ENCODE measurements around the gene SHROOM1. TPM values are rescaled to one million over a fixed set of nuclear protein-coding genes. Genes with fewer than 3 reads are reported as not detected.

SHROOM1 gene
- total and polyA plus RNA-seq, 12 donors, result 1.3 to 18.3 (median 5.3) TPM

- TF ChIP-seq CTCF (IDR thresholded peaks at IDR 0.05) (no peak), POLR2A (IDR thresholded peaks at IDR 0.05) (no peak)
Observed at GRCh38 chr5:132873930-132874271, 43.5 kb upstream of the SHROOM1 start.

DNA sequence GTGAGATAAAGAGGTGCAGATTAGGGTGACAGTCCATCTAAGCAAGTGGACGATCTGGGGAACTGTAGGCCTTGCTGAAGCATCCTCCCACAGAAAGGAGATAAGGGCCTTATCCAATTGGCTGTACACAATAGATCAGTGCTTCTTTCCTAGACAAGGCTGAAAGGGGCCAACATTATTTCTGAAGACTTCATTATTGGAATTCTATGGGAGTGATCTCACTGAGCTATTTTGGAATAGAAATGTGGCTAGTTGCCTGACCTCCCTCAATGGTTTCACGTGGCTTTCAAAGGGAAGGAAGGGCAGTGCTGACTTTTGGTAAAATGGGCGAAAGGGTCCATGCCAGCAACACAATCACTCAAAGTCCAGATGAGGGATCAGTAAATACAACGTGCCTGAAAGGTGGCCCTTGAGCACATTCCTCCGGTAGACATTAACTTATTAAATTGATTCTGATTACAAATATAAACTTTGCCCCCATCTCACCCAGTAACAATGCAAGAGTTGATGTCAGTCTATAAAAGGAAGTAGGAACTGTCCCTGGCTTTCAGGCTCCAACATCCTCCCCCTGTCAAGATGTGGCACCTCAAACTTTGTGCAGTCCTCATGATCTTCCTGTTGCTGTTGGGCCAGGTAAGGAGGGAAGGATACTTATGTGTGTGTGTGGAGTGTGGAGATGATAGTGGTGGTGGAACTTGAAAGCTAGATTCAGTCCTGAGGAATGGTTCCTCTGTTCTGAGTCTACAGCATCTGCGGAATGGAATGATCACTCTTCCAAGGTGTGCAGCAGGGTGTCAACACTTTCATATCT, 42.9 kb upstream of the SHROOM1 start, which contains the start of gene LEAP2:
Gene LEAP2, plus strand, starts transcription at position 550 of the 811 bp plus-strand sequence. Its CDS starts 27 bp downstream, at position 577.
- Histone ChIP-seq H3K4me1 (replicated peaks in 1 of 2) (no peaks in the 10 kb centered on the region), H3K9me3 (replicated peaks in 1 of 3) (no peaks in the 10 kb centered on the region), H3K27ac (no peak within 1 kb of the TSS), H3K36me3 (replicated peaks in 1 of 2) (peaks cover 0 to 49% of the 10 kb centered on the region in 2 donors), H3K27me3 (no peaks in the 10 kb centered on the region), H3K4me3 (no peak within 1 kb of the TSS)
- TF ChIP-seq CTCF (IDR thresholded peaks at IDR 0.05), result no peak
- no peak for TF ChIP-seq POLR2A (IDR thresholded peaks at IDR 0.05)
- WGBS, 4 donors, result 74 to 84% (median 84%) methylated on average over 6 of the region's 6 CpGs
- DNase-seq, result no peak
- intact Hi-C loops (cut with DNase I), result no loop called here

More at GRCh38 chr5:132873930-132874271, 43.5 kb upstream of the SHROOM1 start:
- 95 to 100% (median 97%) methylated on average over 3 of the region's 3 CpGs for WGBS, 4 donors
- H3K27ac ChIP-seq, result no peak overlapping the region
- H3K27me3 ChIP-seq, result no peaks in the 10 kb centered on the region
- no peak overlapping the region for H3K4me3 ChIP-seq
- intact Hi-C loops (cut with DNase I), result no loop called here
- no peaks in the 10 kb centered on the region for H3K9me3 ChIP-seq (replicated peaks in 1 of 3)
- DNase-seq, result no peak
- H3K36me3 ChIP-seq (replicated peaks in 1 of 2), result peaks cover 0 to 48% of the 10 kb centered on the region in 2 donors
- H3K4me1 ChIP-seq (replicated peaks in 1 of 2), result no peaks in the 10 kb centered on the region

- no peak for DNase-seq
- Histone ChIP-seq H3K27ac (no peak overlapping the region), H3K4me1 (replicated peaks in 1 of 2) (peaks cover 0 to 3% of the 10 kb centered on the region in 2 donors), H3K4me3 (no peak overlapping the region), H3K36me3 (replicated peaks in 1 of 2) (peaks cover 0 to 49% of the 10 kb centered on the region in 2 donors), H3K9me3 (replicated peaks in 1 of 3) (no peaks in the 10 kb centered on the region), H3K27me3 (no peaks in the 10 kb centered on the region)
- intact Hi-C loops (cut with DNase I), result no loop called here
- TF ChIP-seq CTCF (IDR thresholded peaks at IDR 0.05) (no peak), POLR2A (IDR thresholded peaks at IDR 0.05) (no peak)
- WGBS, 4 donors, result 64 to 91% (median 84%) methylated on average over 1 of the region's 1 CpG
Observed at GRCh38 chr5:132872788-132873118, 42.3 kb upstream of the SHROOM1 start.

GRCh38 chr5:132871459-132872284, 41.2 kb upstream of the SHROOM1 start:
- 74 to 84% (median 82%) methylated on average over 5 of the region's 5 CpGs for WGBS, 4 donors
- Histone ChIP-seq H3K4me3 (no peak overlapping the region), H3K27me3 (no peaks in the 10 kb centered on the region), H3K4me1 (replicated peaks in 1 of 2) (peaks cover 6 to 11% of the 10 kb centered on the region in 2 donors), H3K27ac (no peak overlapping the region), H3K9me3 (replicated peaks in 1 of 3) (no peaks in the 10 kb centered on the region), H3K36me3 (replicated peaks in 1 of 2) (peaks cover 0 to 45% of the 10 kb centered on the region in 2 donors)
- no peak for DNase-seq
- intact Hi-C loops (cut with DNase I), result no loop called here
- TF ChIP-seq CTCF (IDR thresholded peaks at IDR 0.05), result no peak
- no peak for TF ChIP-seq POLR2A (IDR thresholded peaks at IDR 0.05)
